MM.1S (cell line): Measurements from ENCODE around the gene HSPA6.

Experiments used
- CTCF ChIP-seq: fragments of 300-600 bp; sonication (generic); IDR thresholded peaks from 2 replicates; pipeline ENCODE4 v1.5.1; 2016; ENCODE audit warnings: antibody characterized with exemption, low read length, mixed read lengths
- EZH2 ChIP-seq: fragments of 300-600 bp; sonication (generic); optimal IDR thresholded peaks from 2 replicates; pipeline ENCODE3; 2017; ENCODE audit warnings: low read depth, mild to moderate bottlenecking, antibody characterized with exemption, low read length, mixed read lengths

GRCh38 chr1:161495490-161495889, 28.9 kb upstream of the HSPA6 start:
- TF ChIP-seq CTCF (no peak), EZH2 (no peak)
